Naive thymus-derived CD4-positive, alpha-beta T cell (primary cell): ENCODE data around the gene RSPH1. TPM values are rescaled to one million over a fixed set of nuclear protein-coding genes. Genes with fewer than 3 reads are reported as not detected.

Experiments used
- ATAC-seq: fragments of 150-1000 bp; cut with Tn5 transposase; 2 replicates; pipeline ENCODE4 v1.10.0; 2021; ENCODE audit warnings: mild to moderate bottlenecking, moderate library complexity
- CTCF ChIA-PET: fragments of 350-600 bp; sonication (Branson Sonifier 250); formaldehyde crosslinking; loops from one replicate; lab custom pipeline; 2021; ENCODE audit warnings: antibody characterized with exemption; lab: Charles Lee
- POLR2A ChIA-PET: fragments of 350-600 bp; sonication (Branson Sonifier 250); formaldehyde crosslinking; loops from one replicate; lab custom pipeline; 2021; ENCODE audit warnings: antibody characterized with exemption, inconsistent platforms; lab: Charles Lee
- DNase-seq, 9 donors: peaks; one replicate each; pipeline versions ENCODE4 v3.0.0 to v3.0.0-alpha.2; 2020 to 2022; ENCODE audit warnings: mixed read lengths in 1 of 9
- H3K27ac ChIP-seq: one replicate; pipeline ENCODE4 v1.7.0; 2013; ENCODE audit warnings: mild to moderate bottlenecking, low read depth, low read length, moderate library complexity
- H3K27me3 ChIP-seq, 2 donors: one replicate each; pipeline ENCODE4 v1.7.0; 2013; ENCODE audit warnings: low read length in 2 of 2, mild to moderate bottlenecking in 2 of 2, moderate library complexity in 2 of 2; ENCODE audit not compliant: control insufficient read depth in 2 of 2, insufficient read depth in 2 of 2
- H3K36me3 ChIP-seq, 3 experiments: 1 replicate in 2 of 3; 2 replicates in 1 of 3; pipeline ENCODE4 v1.7.0; 2013; ENCODE audit warnings: low read length in 3 of 3, mild to moderate bottlenecking in 3 of 3, moderate library complexity in 1 of 3; ENCODE audit not compliant: insufficient read depth in 3 of 3, control insufficient read depth in 2 of 3
- H3K4me1 ChIP-seq, 2 donors: one replicate each; pipeline ENCODE4 v1.7.0; 2013; ENCODE audit warnings: low read length in 2 of 2, mild to moderate bottlenecking in 2 of 2, moderate library complexity in 1 of 2; ENCODE audit not compliant: control insufficient read depth in 2 of 2, insufficient read depth in 2 of 2
- H3K4me3 ChIP-seq: 2 replicates; pipeline ENCODE4 v1.7.0; 2013; ENCODE audit warnings: mild to moderate bottlenecking, low read length
- H3K9me3 ChIP-seq, 3 experiments: 1 replicate in 2 of 3; 2 replicates in 1 of 3; pipeline ENCODE4 v1.7.0; 2013; ENCODE audit warnings: low read length in 3 of 3; ENCODE audit not compliant: control insufficient read depth in 2 of 3
- H3K27ac Mint-ChIP-seq, 9 donors: one replicate each; pipeline ENCODE4 v1.8.0; 2020 to 2022; ENCODE audit warnings: mixed read lengths in 9 of 9, mild to moderate bottlenecking in 8 of 9, moderate library complexity in 5 of 9, inconsistent platforms in 2 of 9
- H3K27me3 Mint-ChIP-seq, 5 donors: one replicate each; pipeline ENCODE4 v1.8.0; 2021 to 2022; ENCODE audit warnings: mixed read lengths in 5 of 5, mild to moderate bottlenecking in 1 of 5
- H3K36me3 Mint-ChIP-seq, 5 donors: one replicate each; pipeline ENCODE4 v1.8.0; 2020 to 2022; ENCODE audit warnings: mixed read lengths in 5 of 5, mild to moderate bottlenecking in 3 of 5, inconsistent platforms in 1 of 5
- H3K4me1 Mint-ChIP-seq, 7 donors: one replicate each; pipeline ENCODE4 v1.8.0; 2020 to 2022; ENCODE audit warnings: mixed read lengths in 7 of 7, mild to moderate bottlenecking in 3 of 7, inconsistent platforms in 1 of 7
- H3K4me3 Mint-ChIP-seq, 10 donors: one replicate each; pipeline ENCODE4 v1.8.0; 2020 to 2022; ENCODE audit warnings: mild to moderate bottlenecking in 10 of 10, mixed read lengths in 10 of 10, moderate library complexity in 6 of 10, inconsistent platforms in 2 of 10
- H3K9me3 Mint-ChIP-seq, 11 donors: one replicate each; pipeline ENCODE4 v1.8.0; 2020 to 2022; ENCODE audit warnings: mixed read lengths in 11 of 11, mild to moderate bottlenecking in 4 of 11, inconsistent platforms in 1 of 11, moderate library complexity in 1 of 11
- intact Hi-C, 2 donors: fragments of 100-400 bp; cut with micrococcal nuclease; formaldehyde crosslinking; loops; one replicate each; pipeline ENCODE4 v1.15.1; 2023
- polyA plus RNA-seq, 2 donors: library from polyadenylated mRNA; unstranded; fragments of 300-500 nt; fragmentation: Illumina TruSeq; gene quantifications; one replicate each; pipeline ENCODE4 v1.2.3, GENCODE V29; 2021
- total RNA-seq, 6 experiments: library from RNA in 5 of 6; stranded (reverse) in 5 of 6; gene quantifications; 1 replicate in 5 of 6; 2 replicates in 1 of 6; pipeline ENCODE4 v1.2.3 and lab custom pipeline; 2021 to 2026

The RSPH1 gene
- total and polyA plus RNA-seq, 7 experiments from 2014 or later: 0.27 to 0.40 TPM; not detected in 5

DNA sequence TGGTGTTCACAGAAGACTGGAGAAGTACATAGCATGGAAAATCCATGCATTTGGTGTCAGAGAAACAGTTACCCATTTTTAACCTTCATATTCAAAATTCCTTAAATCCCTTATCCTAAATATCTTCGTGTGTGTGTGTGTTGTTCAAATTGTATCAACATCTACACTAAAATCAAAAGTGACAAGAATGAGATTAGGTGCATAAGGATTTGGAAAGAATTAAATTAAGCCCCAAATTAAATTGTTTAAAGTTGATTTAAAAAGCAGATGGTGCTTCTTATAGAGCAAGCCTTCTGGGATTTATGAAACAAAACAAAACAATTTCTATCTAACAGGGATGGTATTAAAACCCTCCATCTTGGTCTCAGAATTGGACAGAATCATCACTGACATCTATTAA lies 4.7 kb downstream of the RSPH1 start:
- ATAC-seq (no peak), DNase-seq (no peak)
- Mint-ChIP-seq H3K4me3 (no peak overlapping the region), H3K27me3 (peaks cover 0 to 46% (median 3%) of the 10 kb centered on the region in 5 donors), H3K36me3 (peaks cover 0 to 6% (median 0%) of the 10 kb centered on the region in 5 donors), H3K9me3 (peaks cover 0 to 8% (median 0%) of the 10 kb centered on the region in 11 donors), H3K4me1 (peaks cover 5 to 24% (median 19%) of the 10 kb centered on the region in 7 donors), H3K27ac (no peak overlapping the region)
- Histone ChIP-seq H3K27ac (no peak overlapping the region), H3K4me3 (no peak overlapping the region), H3K9me3 (no peaks in the 10 kb centered on the region), H3K4me1 (peaks cover 6% of the 10 kb centered on the region in 2 donors), H3K36me3 (no peaks in the 10 kb centered on the region), H3K27me3 (no peaks in the 10 kb centered on the region)
- ChIA-PET CTCF (no interaction called here), POLR2A (interaction anchor here (0.6 kb wide), 1 partner anchor 41 kb away, joined by 3 read pairs; no protein-coding TSS in a partner anchor)
- intact Hi-C loops: no loop called here

DNA sequence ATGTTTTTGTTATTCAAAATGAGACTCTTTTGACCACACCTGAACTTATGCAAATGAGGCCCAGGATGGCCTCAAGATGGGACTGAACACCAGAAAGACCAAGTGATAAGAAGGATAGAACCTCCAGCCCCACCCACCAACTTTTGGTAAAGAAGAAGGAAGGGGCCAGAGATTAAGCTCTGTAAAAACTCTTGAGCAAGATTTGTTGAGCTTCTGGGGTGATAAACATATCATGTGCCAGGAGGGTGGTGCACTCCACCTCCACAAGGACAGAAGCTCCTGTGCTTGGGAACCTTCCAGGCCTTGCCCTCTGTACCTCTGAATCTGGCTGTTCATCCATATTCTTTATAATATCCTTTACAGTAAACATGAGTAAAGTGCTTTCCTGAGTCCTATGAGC lies 5.3 kb downstream of the RSPH1 start:
- Mint-ChIP-seq H3K4me1 (peaks cover 2 to 19% (median 14%) of the 10 kb centered on the region in 7 donors), H3K4me3 (no peak overlapping the region), H3K27me3 (peaks cover 0 to 49% (median 3%) of the 10 kb centered on the region in 5 donors), H3K27ac (no peak overlapping the region), H3K9me3 (peaks cover 0 to 8% (median 0%) of the 10 kb centered on the region in 11 donors), H3K36me3 (peaks cover 0 to 6% (median 0%) of the 10 kb centered on the region in 5 donors)
- intact Hi-C loops: no loop called here
- Histone ChIP-seq H3K9me3 (no peaks in the 10 kb centered on the region), H3K4me3 (no peak overlapping the region), H3K4me1 (peaks cover 4 to 5% of the 10 kb centered on the region in 2 donors), H3K27me3 (no peaks in the 10 kb centered on the region), H3K36me3 (no peaks in the 10 kb centered on the region), H3K27ac (no peak overlapping the region)
- ChIA-PET CTCF (interaction anchor here (0.5 kb wide), 1 partner anchor 89 kb away, joined by 3 read pairs; no protein-coding TSS in a partner anchor), POLR2A (interaction anchor here (0.6 kb wide), 1 partner anchor 42 kb away, joined by 3 read pairs; no protein-coding TSS in a partner anchor)
- no peak for DNase-seq
- ATAC-seq: no peak

DNA sequence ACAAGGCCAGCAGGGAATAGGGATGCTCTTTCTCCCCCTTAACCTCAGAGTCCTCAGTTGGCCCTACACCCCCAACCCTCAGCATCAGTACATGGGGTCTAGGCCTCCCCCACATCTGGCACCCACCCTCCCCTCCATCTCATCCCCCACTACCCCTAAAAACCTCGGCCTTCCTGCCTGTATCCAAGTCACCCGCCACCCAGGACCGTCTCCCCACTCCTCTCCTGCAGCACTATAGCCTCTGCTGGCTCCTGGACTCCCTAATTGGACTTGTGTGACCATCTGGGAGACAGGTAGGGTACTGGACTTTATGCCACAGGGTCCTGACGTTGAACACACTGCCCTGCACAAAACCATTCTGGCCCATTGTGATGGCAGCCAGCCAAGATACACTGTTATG lies 6.0 kb downstream of the RSPH1 start:
- Histone ChIP-seq H3K4me3 (no peak overlapping the region), H3K4me1 (no peaks in the 10 kb centered on the region), H3K36me3 (no peaks in the 10 kb centered on the region), H3K27ac (no peak overlapping the region), H3K27me3 (no peaks in the 10 kb centered on the region), H3K9me3 (no peaks in the 10 kb centered on the region)
- Mint-ChIP-seq H3K36me3 (peaks cover 0 to 6% (median 0%) of the 10 kb centered on the region in 5 donors), H3K4me1 (peaks cover 0 to 13% (median 11%) of the 10 kb centered on the region in 7 donors), H3K4me3 (no peak overlapping the region), H3K27ac (no peak overlapping the region), H3K27me3 (peaks cover 0 to 47% (median 3%) of the 10 kb centered on the region in 5 donors), H3K9me3 (peaks cover 0 to 8% (median 0%) of the 10 kb centered on the region in 11 donors)
- intact Hi-C loops: no loop called here
- ChIA-PET POLR2A (interaction anchor here (0.6 to 0.9 kb wide), 2 partner anchors 87 to 185 kb away, joined by 3 to 4 read pairs; partner anchors contain the start of gene UBASH3A), CTCF (no interaction called here)
- ATAC-seq (no peak), DNase-seq (no peak)

DNA sequence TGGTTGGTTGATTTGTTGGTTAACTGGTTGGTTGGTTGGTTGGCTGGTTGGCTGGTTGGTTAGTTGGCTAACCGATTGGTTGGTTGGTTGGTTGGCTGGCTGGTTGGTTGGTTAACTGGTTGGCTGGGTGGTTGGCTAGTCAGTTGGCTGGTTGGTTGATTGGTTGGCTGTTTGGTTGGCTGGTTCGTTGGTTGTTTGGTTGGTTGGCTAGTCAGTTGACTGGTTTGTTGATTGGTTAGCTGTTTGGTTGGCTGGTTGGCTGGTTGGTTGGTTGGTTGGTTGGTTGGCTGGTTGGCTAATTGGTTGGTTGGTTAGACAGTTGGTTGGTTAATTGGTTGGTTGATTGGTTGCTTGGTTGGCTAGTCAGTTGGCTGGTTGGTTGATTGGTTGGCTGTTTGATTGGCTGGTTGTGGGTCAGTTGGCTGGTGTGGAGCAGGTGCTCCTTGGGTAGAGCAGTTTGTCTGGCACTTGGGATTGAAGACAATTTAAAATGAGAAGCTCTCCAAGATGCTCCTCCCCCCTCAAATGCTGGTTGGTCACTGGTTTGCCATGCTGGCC lies 6.9 kb downstream of the RSPH1 start:
- Histone ChIP-seq H3K9me3 (no peaks in the 10 kb centered on the region), H3K36me3 (no peaks in the 10 kb centered on the region), H3K4me3 (no peak overlapping the region), H3K4me1 (no peaks in the 10 kb centered on the region), H3K27ac (no peak overlapping the region), H3K27me3 (no peaks in the 10 kb centered on the region)
- Mint-ChIP-seq H3K4me3 (no peak overlapping the region), H3K9me3 (peaks cover 0 to 8% (median 0%) of the 10 kb centered on the region in 11 donors), H3K27ac (no peak overlapping the region), H3K36me3 (peaks cover 0 to 6% (median 0%) of the 10 kb centered on the region in 5 donors), H3K27me3 (peaks cover 0 to 48% (median 3%) of the 10 kb centered on the region in 5 donors), H3K4me1 (peaks cover 0 to 13% (median 11%) of the 10 kb centered on the region in 7 donors)
- no peak for ATAC-seq
- intact Hi-C loops: no loop called here
- ChIA-PET CTCF (no interaction called here), POLR2A (interaction anchor here (0.6 kb wide), 1 partner anchor 184 kb away, joined by 3 read pairs; no protein-coding TSS in a partner anchor)
- no peak for DNase-seq

DNA sequence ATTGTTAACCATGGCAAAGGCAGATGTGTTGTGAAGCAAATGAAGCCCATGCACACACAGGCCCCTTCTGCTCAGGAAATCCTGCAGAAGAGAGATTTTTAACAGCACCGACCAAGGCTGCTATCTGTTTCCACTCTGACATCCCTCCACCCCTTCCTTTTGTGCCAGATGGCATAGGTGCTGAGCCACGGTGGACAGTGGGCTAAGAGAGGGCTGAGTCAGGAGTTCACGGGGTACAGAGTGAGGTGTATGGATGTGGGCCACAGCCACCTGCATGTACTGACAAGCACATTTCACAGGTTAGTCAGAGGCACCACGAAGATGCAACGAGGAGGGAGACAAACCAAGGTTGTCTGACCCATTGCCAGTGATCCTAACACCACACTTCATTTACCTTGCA lies 9.5 kb downstream of the RSPH1 start:
- H3K4me3 ChIP-seq: no peak overlapping the region
- intact Hi-C loops: no loop called here
- ATAC-seq: no peak
- H3K4me1 ChIP-seq: no peaks in the 10 kb centered on the region
- peaks cover 0 to 8% (median 0%) of the 10 kb centered on the region in 11 donors for H3K9me3 Mint-ChIP-seq
- peaks cover 0 to 6% (median 0%) of the 10 kb centered on the region in 5 donors for H3K36me3 Mint-ChIP-seq
- no peak overlapping the region for H3K27ac Mint-ChIP-seq
- no peak overlapping the region for H3K4me3 Mint-ChIP-seq
- CTCF ChIA-PET: no interaction called here
- no peaks in the 10 kb centered on the region for H3K9me3 ChIP-seq
- H3K36me3 ChIP-seq: no peaks in the 10 kb centered on the region
- H3K4me1 Mint-ChIP-seq: no peaks in the 10 kb centered on the region
- no peak for DNase-seq
- no peak overlapping the region for H3K27ac ChIP-seq
- H3K27me3 ChIP-seq: no peaks in the 10 kb centered on the region
- POLR2A ChIA-PET: no interaction called here
- H3K27me3 Mint-ChIP-seq: peaks cover 0 to 54% (median 3%) of the 10 kb centered on the region in 5 donors

DNA sequence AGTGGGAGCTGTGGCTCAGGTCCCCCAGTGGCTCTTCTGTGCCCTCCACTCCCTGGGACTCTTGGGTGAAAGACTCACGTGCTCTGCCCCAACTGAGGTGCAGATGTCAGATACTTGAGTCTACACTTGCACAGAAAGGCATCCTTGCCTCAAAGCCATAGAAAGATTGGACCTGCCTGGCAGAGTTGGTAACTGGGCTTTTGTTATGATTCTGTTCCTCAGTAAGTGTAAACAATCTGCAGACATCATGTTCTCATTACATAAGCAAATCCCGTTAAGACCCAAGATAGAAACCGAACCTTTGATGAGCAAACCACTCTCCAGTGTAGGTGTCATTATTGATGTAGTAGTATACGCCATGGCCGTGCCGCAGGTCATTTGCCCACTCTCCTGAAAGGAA lies 10.0 kb downstream of the RSPH1 start:
- no peak for DNase-seq
- peaks cover 0 to 6% (median 0%) of the 10 kb centered on the region in 5 donors for H3K36me3 Mint-ChIP-seq
- no peak overlapping the region for H3K27ac Mint-ChIP-seq
- peaks cover 0 to 8% (median 0%) of the 10 kb centered on the region in 11 donors for H3K9me3 Mint-ChIP-seq
- peaks cover 0 to 56% (median 3%) of the 10 kb centered on the region in 5 donors for H3K27me3 Mint-ChIP-seq
- ChIA-PET CTCF (no interaction called here), POLR2A (no interaction called here)
- intact Hi-C loops: no loop called here
- Histone ChIP-seq H3K4me1 (no peaks in the 10 kb centered on the region), H3K27ac (no peak overlapping the region), H3K4me3 (no peak overlapping the region), H3K36me3 (no peaks in the 10 kb centered on the region), H3K27me3 (no peaks in the 10 kb centered on the region), H3K9me3 (no peaks in the 10 kb centered on the region)
- no peak overlapping the region for H3K4me3 Mint-ChIP-seq
- ATAC-seq: no peak
- H3K4me1 Mint-ChIP-seq: no peaks in the 10 kb centered on the region
